HG03064 (cell line): ENCODE data around the gene MYO1B.

Experiments
- ATAC-seq: cut with Tn5 transposase; IDR thresholded peaks from one replicate; pipeline ENCODE4 v1.9.1; 2021; ENCODE audit warnings: low read depth; ENCODE audit not compliant: unreplicated experiment

MYO1B gene

GRCh38 chr2:191351921-191352320 lies 106.7 kb downstream of the MYO1B start:
- ATAC-seq = no peak

GRCh38 chr2:191352536-191352935 lies 107.3 kb downstream of the MYO1B start:
- ATAC-seq = no peak

- ATAC-seq = no peak
Observed at GRCh38 chr2:191355170-191355758, 110.1 kb downstream of the MYO1B start.

- no peak for ATAC-seq
Observed at GRCh38 chr2:191357678-191358077, 112.5 kb downstream of the MYO1B start.

GRCh38 chr2:191358325-191359025 lies 113.3 kb downstream of the MYO1B start:
- ATAC-seq = no peak

- no peak for ATAC-seq
Observed at GRCh38 chr2:191359133-191359532, 113.9 kb downstream of the MYO1B start.

GRCh38 chr2:191360918-191361317 lies 115.7 kb downstream of the MYO1B start:
- no peak for ATAC-seq

GRCh38 chr2:191362841-191363240 lies 117.6 kb downstream of the MYO1B start:
- no peak for ATAC-seq

- ATAC-seq = no peak
Observed at GRCh38 chr2:191363267-191363666, 118.1 kb downstream of the MYO1B start.

GRCh38 chr2:191365089-191365488 lies 119.9 kb downstream of the MYO1B start:
- no peak for ATAC-seq

GRCh38 chr2:191366199-191366598 lies 121.0 kb downstream of the MYO1B start:
- ATAC-seq = no peak

GRCh38 chr2:191369034-191369433 lies 123.8 kb downstream of the MYO1B start:
- ATAC-seq = no peak

- no peak for ATAC-seq
Observed at GRCh38 chr2:191374366-191374765, 129.2 kb downstream of the MYO1B start.

GRCh38 chr2:191374939-191375338 lies 129.7 kb downstream of the MYO1B start:
- ATAC-seq = no peak

GRCh38 chr2:191376981-191377629 lies 131.9 kb downstream of the MYO1B start:
- no peak for ATAC-seq

GRCh38 chr2:191379375-191379774 lies 134.2 kb downstream of the MYO1B start:
- no peak for ATAC-seq

- ATAC-seq = no peak
Observed at GRCh38 chr2:191382801-191383200, 137.6 kb downstream of the MYO1B start.

- no peak for ATAC-seq
Observed at GRCh38 chr2:191383486-191383885, 138.3 kb downstream of the MYO1B start.

- no peak for ATAC-seq
Observed at GRCh38 chr2:191384829-191385228, 139.6 kb downstream of the MYO1B start.

GRCh38 chr2:191385416-191386160 lies 140.4 kb downstream of the MYO1B start:
- no peak for ATAC-seq

GRCh38 chr2:191386938-191387536 lies 141.8 kb downstream of the MYO1B start:
- no peak for ATAC-seq
